Hematopoietic multipotent progenitor cell treated with erythropoietin and hydrocortisone succinate and interleukin-3 and kit ligand, for 17 days (in vitro differentiated cells): ENCODE data around the gene NAV1.

Experiments
- DNase-seq: peaks from one replicate; pipeline ENCODE4 v3.0.0-alpha.2; 2015; ENCODE audit warnings: low spot score

NAV1 gene

DNA sequence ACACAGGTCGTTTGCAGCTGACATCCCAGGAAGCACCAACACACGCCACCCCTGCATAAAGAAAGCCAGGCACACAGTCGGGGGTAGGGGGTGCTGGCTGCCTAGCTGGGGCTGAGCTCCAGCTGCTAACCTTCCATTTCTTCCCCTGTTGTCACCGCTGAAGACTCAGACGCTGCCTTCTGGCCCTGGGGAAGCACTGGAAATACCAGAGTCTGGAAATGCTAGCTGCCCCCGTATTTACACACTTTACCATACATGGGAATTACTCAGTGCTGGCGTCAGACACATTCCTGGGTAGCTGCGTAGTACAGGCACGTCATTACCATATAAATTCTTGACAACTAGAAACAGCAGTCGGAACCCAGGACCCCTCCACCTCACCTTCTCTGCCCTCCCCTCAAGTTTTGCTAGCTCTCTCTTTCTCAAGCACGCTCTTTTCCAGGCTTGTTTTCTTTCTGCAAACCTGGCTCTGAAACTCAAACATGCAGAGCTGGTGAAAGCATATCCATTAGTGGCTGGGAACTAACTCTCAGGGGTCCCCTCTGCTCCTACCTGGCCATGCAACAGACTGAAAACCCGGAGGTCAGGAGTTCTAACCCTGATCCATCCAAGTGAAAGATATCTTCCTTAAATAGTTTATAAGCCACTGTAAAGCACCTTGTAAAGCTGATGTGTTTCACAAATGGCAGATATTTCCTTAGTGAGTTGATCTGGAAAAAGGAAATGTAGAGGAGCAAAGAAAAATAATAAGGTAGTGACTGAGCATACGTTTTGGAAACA is 35.3 kb upstream of the NAV1 start:
- no peak for DNase-seq

- DNase-seq: no peak
Measured at GRCh38 chr1:201504179-201504631, 34.7 kb upstream of the NAV1 start.

- no peak for DNase-seq
Measured at GRCh38 chr1:201504799-201505502, 34.0 kb upstream of the NAV1 start.

- no peak for DNase-seq
Measured at GRCh38 chr1:201505503-201505890, 33.4 kb upstream of the NAV1 start.

- DNase-seq: no peak
Measured at GRCh38 chr1:201506092-201506491, 32.8 kb upstream of the NAV1 start.

DNA sequence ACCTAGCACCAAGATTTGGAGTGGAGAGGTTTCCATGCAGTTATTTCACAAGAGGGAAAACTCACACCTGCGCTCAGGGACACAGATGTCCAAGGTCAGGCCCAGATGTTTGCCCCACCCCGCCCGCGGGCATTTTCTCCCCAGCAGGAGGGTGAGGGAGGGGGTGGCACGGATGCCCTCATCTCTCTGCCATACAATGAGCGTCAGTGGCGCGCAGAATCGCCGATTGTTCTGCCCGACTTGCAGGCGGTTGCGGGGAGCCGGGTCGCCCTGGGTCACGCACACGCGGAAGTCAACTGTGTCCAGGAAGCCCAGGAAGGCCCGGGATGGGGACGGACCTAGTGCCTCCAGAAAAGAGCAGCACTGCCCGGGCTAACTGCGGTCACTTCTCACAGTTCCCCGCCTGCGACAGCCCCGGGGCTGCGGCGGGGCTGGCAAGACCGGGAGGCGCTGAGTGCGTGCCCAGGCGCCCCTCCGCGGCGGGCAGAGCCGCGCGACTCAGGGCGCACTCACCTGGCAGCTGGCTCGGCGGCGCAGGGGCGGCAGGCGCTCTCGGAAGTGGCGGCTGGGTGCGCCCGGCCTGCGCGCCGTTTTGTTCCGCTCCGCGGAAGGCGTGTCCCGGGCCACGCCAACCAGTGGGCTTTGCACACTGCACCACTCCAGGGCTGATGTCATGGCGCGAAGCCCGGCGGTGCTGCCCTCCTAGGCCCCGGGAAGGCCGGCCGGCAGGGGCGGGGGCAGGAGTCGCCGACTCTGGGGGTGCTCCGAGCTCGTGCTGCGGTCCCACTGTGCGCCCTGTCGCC is 32.2 kb upstream of the NAV1 start, which contains the start of gene CSRP1:
TSS of gene CSRP1 (minus strand) at position 567 of the 803 bp plus-strand sequence. CDS start 10,820 bp downstream, outside the sequence.
- no peak for DNase-seq

- no peak for DNase-seq
Measured at GRCh38 chr1:201507360-201507675, 31.6 kb upstream of the NAV1 start.

GRCh38 chr1:201508809-201509208 is 30.1 kb upstream of the NAV1 start:
- no peak for DNase-seq

GRCh38 chr1:201509601-201510374 is 29.1 kb upstream of the NAV1 start:
- no peak for DNase-seq

- no peak for DNase-seq
Measured at GRCh38 chr1:201510734-201511133, 28.2 kb upstream of the NAV1 start.

- DNase-seq: no peak
Measured at GRCh38 chr1:201511396-201511940, 27.5 kb upstream of the NAV1 start.

DNA sequence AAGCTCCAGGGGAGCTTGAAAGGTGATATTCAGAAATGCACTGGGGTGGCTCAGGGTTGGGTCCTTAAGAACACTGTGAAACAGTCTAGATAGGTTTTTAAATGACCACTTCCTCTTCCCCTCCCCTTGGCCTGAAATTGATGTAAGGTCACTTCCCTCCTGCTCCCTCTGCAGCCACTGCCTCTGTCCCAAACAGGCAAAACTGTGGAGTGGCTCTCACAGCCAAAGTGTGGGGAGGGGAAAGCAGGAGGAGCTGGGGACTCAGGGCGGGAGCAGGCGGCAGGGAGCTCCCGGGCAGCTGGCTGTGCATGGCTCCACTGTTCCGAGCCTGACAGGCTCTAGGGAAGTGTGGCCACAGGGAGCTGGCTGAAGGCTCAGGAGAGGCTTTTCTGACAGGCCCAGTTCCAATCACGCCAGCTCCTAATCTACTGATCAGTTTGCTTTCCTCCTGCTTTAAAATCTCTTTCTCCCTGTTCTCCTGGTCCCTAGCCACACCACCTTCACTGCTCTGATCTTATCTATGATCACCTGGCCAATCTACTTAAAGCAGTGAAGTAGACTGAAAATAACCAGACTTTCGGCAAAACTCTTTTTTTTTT is 26.9 kb upstream of the NAV1 start:
- no peak for DNase-seq

GRCh38 chr1:201513498-201514243 is 25.3 kb upstream of the NAV1 start:
- DNase-seq: no peak

GRCh38 chr1:201514466-201514865 is 24.5 kb upstream of the NAV1 start:
- DNase-seq: no peak

GRCh38 chr1:201515062-201515750 is 23.7 kb upstream of the NAV1 start:
- no peak for DNase-seq

- DNase-seq: no peak
Measured at GRCh38 chr1:201515895-201516294, 23.0 kb upstream of the NAV1 start.

GRCh38 chr1:201516511-201517127 is 22.3 kb upstream of the NAV1 start:
- no peak for DNase-seq

- no peak for DNase-seq
Measured at GRCh38 chr1:201517631-201518030, 21.3 kb upstream of the NAV1 start.

DNA sequence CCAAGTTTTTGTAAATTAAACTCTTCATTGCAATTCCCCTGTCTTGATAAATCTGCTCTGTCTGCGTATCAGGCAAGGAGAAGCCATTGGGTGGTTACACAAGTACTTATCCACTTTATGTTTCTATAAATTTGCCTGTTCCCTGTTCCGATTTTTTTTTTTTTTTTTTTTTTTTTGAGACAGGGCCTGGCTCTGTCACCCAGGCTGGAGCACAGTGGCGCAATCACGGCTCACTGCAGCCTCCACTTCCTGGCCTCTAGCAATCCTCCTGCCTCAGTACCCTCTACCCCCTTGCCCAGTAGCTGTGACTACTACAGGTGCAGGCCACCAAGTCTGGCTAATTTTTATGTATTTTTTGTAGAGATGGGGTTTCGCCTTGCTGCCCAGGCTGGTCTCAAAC is 20.9 kb upstream of the NAV1 start:
- DNase-seq: no peak
